ENCODE data around the gene CSK. TPM values are rescaled to one million over a fixed set of nuclear protein-coding genes. Genes with fewer than 3 reads are reported as not detected.

The CSK gene
- total and polyA plus RNA-seq, 2 of the 8 experiments (the other 6 are each of a cell fraction or from before 2014, with no cell fraction given) = 13.7 to 50.2 TPM

GRCh38 chr15:74842581-74843444 is 60.9 kb downstream of the CSK start, which contains the start of gene ULK3 (continued):
- TF ChIP-seq USF2 (IDR thresholded peaks at IDR 0.05; ENCODE audit: low read length) = peak; percentile 73
- TF ChIP-seq YY1 (IDR thresholded peaks at IDR 0.05; ENCODE audit: low read depth, low read length) = no peak; the same call in 1 of the 2 replicates
- peak; percentile 51; the same call in 1 of the 2 replicates for TF ChIP-seq CREB1 (IDR thresholded peaks at IDR 0.05)
- TF ChIP-seq PHF8 (conservative IDR thresholded peaks at IDR 0.05; ENCODE audit: low read depth, low read length) = peak; percentile 96
- peak in 1 of 2 experiments; percentile 35; a peak in 1 of 4 replicates for TF ChIP-seq RAD21 (IDR thresholded peaks at IDR 0.05 in 1 of 2, conservative IDR thresholded peaks at IDR 0.05 in 1 of 2; ENCODE audit: low read depth in 2 of 2, low read length in 2 of 2)
- peak; percentile 42; the same call in 1 of the 2 replicates for TF ChIP-seq SP1 (IDR thresholded peaks at IDR 0.05; ENCODE audit: low read depth, low read length)
- TF ChIP-seq MAX (IDR thresholded peaks at IDR 0.05) = peak; percentile 90
- no peak for TF ChIP-seq CTBP2 (IDR thresholded peaks at IDR 0.05; ENCODE audit: borderline replicate concordance, insufficient read depth, insufficient read length, low read length)
- TF ChIP-seq BRCA1 (IDR thresholded peaks at IDR 0.05; ENCODE audit: low read depth, low read length) = no peak
- no peak for TF ChIP-seq GABPA (IDR thresholded peaks at IDR 0.05; ENCODE audit: borderline replicate concordance, insufficient read depth, low read length)
- TF ChIP-seq SIRT6 (IDR thresholded peaks at IDR 0.05; ENCODE audit: low read length) = no peak
